ENCODE data around the gene SLC16A5.
"Not testable (repeated sequence)": the region's sequence is repeated elsewhere in the genome, so short reads cannot be mapped to it uniquely, and the experiment has no call there.

Gene SLC16A5

GRCh38 chr17:75087558-75088453 lies at the start of gene SLC16A5:
SLC16A5 (plus strand) TSS chr17:75087954; CDS start chr17:75093637, 5,683 bp downstream.
- ATAC-seq: no peak
- no peak for TF ChIP-seq SNAI2 (CRISPR knock-in tag; IDR thresholded peaks at IDR 0.05)
- TF ChIP-seq TSHZ2 (CRISPR knock-in tag; IDR thresholded peaks at IDR 0.05): no peak
- no peak for TF ChIP-seq GLIS3 (CRISPR knock-in tag; IDR thresholded peaks at IDR 0.05)
- no peak for TF ChIP-seq CSDC2 (CRISPR knock-in tag; IDR thresholded peaks at IDR 0.05)
- no peak for TF ChIP-seq PATZ1 (CRISPR knock-in tag; IDR thresholded peaks at IDR 0.05; ENCODE audit: borderline replicate concordance)
- no peak for TF ChIP-seq ESRRG (CRISPR knock-in tag; IDR thresholded peaks at IDR 0.05)
- TF ChIP-seq RARB (CRISPR knock-in tag; IDR thresholded peaks at IDR 0.05): no peak
- no peak for TF ChIP-seq ZFP30 (CRISPR knock-in tag; IDR thresholded peaks at IDR 0.05)
- TF ChIP-seq ZC3H10 (CRISPR knock-in tag; IDR thresholded peaks at IDR 0.05): no peak
- TF ChIP-seq ZNF70 (CRISPR knock-in tag; IDR thresholded peaks at IDR 0.05): no peak
- no peak for TF ChIP-seq ZFP3 (CRISPR knock-in tag; IDR thresholded peaks at IDR 0.05)
- no peak for TF ChIP-seq ZNF8 (CRISPR knock-in tag; IDR thresholded peaks at IDR 0.05)

- ATAC-seq: no peak
Observed at GRCh38 chr17:75039238-75039637, 48.5 kb upstream of the SLC16A5 start.

GRCh38 chr17:75041656-75042280 lies 46.0 kb upstream of the SLC16A5 start:
- TF ChIP-seq ESRRG (CRISPR knock-in tag; IDR thresholded peaks at IDR 0.05) (no peak), GLIS3 (CRISPR knock-in tag; IDR thresholded peaks at IDR 0.05) (no peak), PATZ1 (CRISPR knock-in tag; IDR thresholded peaks at IDR 0.05; ENCODE audit: borderline replicate concordance) (no peak), ISL1 (CRISPR knock-in tag; IDR thresholded peaks at IDR 0.05) (no peak), TCF4 (CRISPR knock-in tag; IDR thresholded peaks at IDR 0.05; ENCODE audit: borderline replicate concordance) (no peak), ZNF565 (CRISPR knock-in tag; conservative IDR thresholded peaks at IDR 0.05; ENCODE audit: low read depth) (no peak), POU6F1 (CRISPR knock-in tag; IDR thresholded peaks at IDR 0.05; ENCODE audit: borderline replicate concordance, low read depth) (no peak), TOX (CRISPR knock-in tag; IDR thresholded peaks at IDR 0.05; ENCODE audit: borderline replicate concordance) (no peak), PPARA (CRISPR knock-in tag; IDR thresholded peaks at IDR 0.05; ENCODE audit: borderline replicate concordance) (no peak), ZC3H10 (CRISPR knock-in tag; IDR thresholded peaks at IDR 0.05) (no peak)
- ATAC-seq: no peak

More at GRCh38 chr17:75039238-75039637, 48.5 kb upstream of the SLC16A5 start:
- TF ChIP-seq OSR1 (CRISPR knock-in tag; IDR thresholded peaks at IDR 0.05) (no peak), BACH2 (CRISPR knock-in tag; IDR thresholded peaks at IDR 0.05; ENCODE audit: borderline replicate concordance) (no peak)

GRCh38 chr17:75043789-75044188 lies 44.0 kb upstream of the SLC16A5 start:
- ATAC-seq: not testable (repeated sequence)

Measured in SK-N-SH treated with all-trans-retinoic acid at 6 μM for 48 hours (cell line).